ENCODE data around the gene SLC38A5. TPM values are rescaled to one million over a fixed set of nuclear protein-coding genes. Genes with fewer than 3 reads are reported as not detected.
"Not testable (repeated sequence)": the region's sequence is repeated elsewhere in the genome, so short reads cannot be mapped to it uniquely, and the experiment has no call there.

The SLC38A5 gene
- polyA plus RNA-seq: 199 to 339 TPM (median 316 TPM) in 3 replicates
- polyA plus RNA-seq (2011; ENCODE audit: low read depth): 26.1 TPM
- 164 and 221 TPM in 2 replicates for polyA plus RNA-seq (2011; cell fraction: cytosol; rRNA removed)
- 409 and 483 TPM in 2 replicates for polyA plus RNA-seq (2011; cell fraction: nucleus; rRNA removed)
- 162 and 248 TPM in 2 replicates for polyA plus RNA-seq (2012; ENCODE audit: low replicate concordance)
- polyA minus RNA-seq: 359 to 676 TPM (median 535 TPM) in 3 replicates
- 341 TPM for polyA minus RNA-seq (2011; cell fraction: cytosol; rRNA and poly(A)+ RNA removed)
- 236 and 272 TPM in 2 replicates for polyA minus RNA-seq (2011; cell fraction: nucleus; rRNA and poly(A)+ RNA removed)

GRCh38 chrX:48470110-48470832 is at the start of gene SLC38A5:
SLC38A5 (minus strand) TSS chrX:48470260; CDS start chrX:48467924, 2,336 bp downstream.
- H3K27ac ChIP-seq (ENCODE audit: control insufficient read depth, insufficient read depth, low read length): peak within 1 kb of the TSS; percentile 86
- dilution Hi-C loops (cut with MboI; ENCODE audit: extremely low pct_ligation_motif_present, low sequenced_read_pairs): no loop called here
- peak within 1 kb of the TSS; percentile 58 to 80 (median 64) for H3K4me3 ChIP-seq (ENCODE audit: control insufficient read depth in 2 of 3, extremely low read depth in 1 of 3, insufficient read depth in 2 of 3, low read depth in 1 of 3, low read length in 3 of 3)
- peaks cover 3% of the 10 kb centered on the region for H3K9me3 ChIP-seq (ENCODE audit: control insufficient read depth, low read depth, low read length)
- H3K4me2 ChIP-seq (ENCODE audit: control insufficient read depth, extremely low read depth, insufficient read depth, low read depth, low read length): peak within 1 kb of the TSS; percentile 75
- no peaks in the 10 kb centered on the region for H4K20me1 ChIP-seq (ENCODE audit: control insufficient read depth, extremely low read depth, insufficient read depth, low read length)
- no peaks in the 10 kb centered on the region for H3K9me1 ChIP-seq (ENCODE audit: control insufficient read depth, extremely low read depth, insufficient read depth, low read length)
- peaks cover 24% of the 10 kb centered on the region for H3K4me1 ChIP-seq (ENCODE audit: control insufficient read depth, extremely low read depth, insufficient read depth, low read length)
- H3K36me3 ChIP-seq (ENCODE audit: control insufficient read depth in 2 of 2, extremely low read depth in 1 of 2, insufficient read depth in 2 of 2, low read length in 2 of 2): peaks cover 0 to 6% of the 10 kb centered on the region in 2 experiments
- peaks cover 30% of the 10 kb centered on the region for H3K79me2 ChIP-seq (ENCODE audit: control insufficient read depth, insufficient read depth, low read length)
- FAIRE-seq (no peak), DNase-seq (ENCODE audit: low read depth, low spot score) (no peak)
- no peaks in the 10 kb centered on the region for H3K27me3 ChIP-seq (ENCODE audit: control insufficient read depth, extremely low read depth, insufficient read depth, low read length)
- H2AFZ ChIP-seq (ENCODE audit: control insufficient read depth, low read length): no peak within 1 kb of the TSS
- peak within 1 kb of the TSS; percentile 87 for H3K9ac ChIP-seq (ENCODE audit: control insufficient read depth, extremely low read depth, insufficient read depth, low read length)
- TF ChIP-seq EZH2 (IDR thresholded peaks at IDR 0.05; ENCODE audit: low read length) (no peak), CTCF (optimal IDR thresholded peaks at IDR 0.05 in 1 of 3, IDR thresholded peaks at IDR 0.05 in 1 of 3, conservative IDR thresholded peaks at IDR 0.05 in 1 of 3; ENCODE audit: extremely low read depth in 1 of 3, insufficient read depth in 2 of 3, low read length in 3 of 3) (no peak)

GRCh38 chrX:48519481-48519880 is 49.4 kb upstream of the SLC38A5 start:
- H2AFZ ChIP-seq (ENCODE audit: control insufficient read depth, low read length); H3K27ac ChIP-seq (ENCODE audit: control insufficient read depth, insufficient read depth, low read length); H3K4me2 ChIP-seq (ENCODE audit: control insufficient read depth, extremely low read depth, insufficient read depth, low read depth, low read length); H3K9me1 ChIP-seq (ENCODE audit: control insufficient read depth, extremely low read depth, insufficient read depth, low read length); H3K27me3 ChIP-seq (ENCODE audit: control insufficient read depth, extremely low read depth, insufficient read depth, low read length); H3K4me3 ChIP-seq (ENCODE audit: control insufficient read depth in 2 of 3, extremely low read depth in 1 of 3, insufficient read depth in 2 of 3, low read depth in 1 of 3, low read length in 3 of 3); DNase-seq (ENCODE audit: low read depth, low spot score); H3K36me3 ChIP-seq (ENCODE audit: control insufficient read depth in 2 of 2, extremely low read depth in 1 of 2, insufficient read depth in 2 of 2, low read length in 2 of 2); FAIRE-seq; H4K20me1 ChIP-seq (ENCODE audit: control insufficient read depth, extremely low read depth, insufficient read depth, low read length); H3K9me3 ChIP-seq (ENCODE audit: control insufficient read depth, low read depth, low read length); H3K9ac ChIP-seq (ENCODE audit: control insufficient read depth, extremely low read depth, insufficient read depth, low read length); dilution Hi-C loops (cut with MboI; ENCODE audit: extremely low pct_ligation_motif_present, low sequenced_read_pairs); H3K4me1 ChIP-seq (ENCODE audit: control insufficient read depth, extremely low read depth, insufficient read depth, low read length): not testable (repeated sequence)
- H3K79me2 ChIP-seq (ENCODE audit: control insufficient read depth, insufficient read depth, low read length): peaks cover 17% of the 10 kb centered on the region

Measured in keratinocyte (primary cell).